Effector CD4-positive, alpha-beta T cell (primary cell): Measurements from ENCODE around the gene CALCOCO1.
A peak's percentile ranks its signal among the peaks of the same experiment; 100 is the strongest.
"Not testable (repeated sequence)": the region's sequence is repeated elsewhere in the genome, so short reads cannot be mapped to it uniquely, and the experiment has no call there.

Source experiments
- DNase-seq: peaks from one replicate; pipeline ENCODE4 v3.0.0-alpha.2; 2020

The CALCOCO1 gene

GRCh38 chr12:53696655-53697331, 30.5 kb downstream of the CALCOCO1 start:
- no peak for DNase-seq

GRCh38 chr12:53696285-53696654, 31.0 kb downstream of the CALCOCO1 start:
- no peak for DNase-seq

- DNase-seq: peak; percentile 20
Measured at GRCh38 chr12:53695152-53696145, 31.8 kb downstream of the CALCOCO1 start.

DNA sequence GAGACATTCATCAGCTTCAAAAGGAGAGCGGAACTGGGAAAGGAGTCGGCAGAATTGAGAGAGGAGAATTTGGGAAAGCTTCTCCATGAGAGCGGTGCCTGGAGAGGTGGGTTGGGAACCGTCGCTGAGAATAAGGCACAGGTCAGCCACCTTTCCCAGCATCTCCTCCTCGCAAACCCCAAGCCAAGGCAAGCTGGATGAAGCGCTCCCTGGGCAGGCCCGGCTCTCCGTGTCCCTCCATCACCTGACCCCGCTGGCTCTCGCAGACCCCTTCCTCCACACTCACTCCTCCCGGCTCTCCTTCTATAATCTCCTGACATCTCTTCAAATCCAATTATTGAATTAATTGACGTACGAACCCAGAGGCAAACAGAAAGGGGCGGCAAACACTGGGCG, 32.5 kb downstream of the CALCOCO1 start:
- no peak for DNase-seq

DNA sequence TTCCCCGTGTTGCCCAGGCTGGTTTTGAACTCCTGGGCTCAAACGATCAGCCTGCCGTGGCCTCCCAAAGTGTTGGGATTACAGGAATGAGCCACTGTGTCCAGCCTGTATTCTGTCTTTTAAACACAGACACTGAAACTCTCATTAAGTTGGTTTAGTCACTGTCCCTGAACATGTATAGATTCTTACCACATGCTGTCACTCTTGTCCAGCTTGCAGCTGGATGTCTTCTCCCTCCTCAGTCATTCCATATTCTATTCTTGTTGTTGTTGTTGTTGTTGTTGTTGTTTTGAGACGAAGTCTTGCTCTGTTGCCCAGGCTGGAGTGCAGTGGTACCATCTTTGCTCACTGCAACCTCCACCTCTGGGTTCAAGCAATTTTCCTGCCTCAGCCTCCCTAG, 39.1 kb downstream of the CALCOCO1 start:
- no peak for DNase-seq

- DNase-seq: no peak
Measured at GRCh38 chr12:53686436-53686835, 40.8 kb downstream of the CALCOCO1 start.

DNA sequence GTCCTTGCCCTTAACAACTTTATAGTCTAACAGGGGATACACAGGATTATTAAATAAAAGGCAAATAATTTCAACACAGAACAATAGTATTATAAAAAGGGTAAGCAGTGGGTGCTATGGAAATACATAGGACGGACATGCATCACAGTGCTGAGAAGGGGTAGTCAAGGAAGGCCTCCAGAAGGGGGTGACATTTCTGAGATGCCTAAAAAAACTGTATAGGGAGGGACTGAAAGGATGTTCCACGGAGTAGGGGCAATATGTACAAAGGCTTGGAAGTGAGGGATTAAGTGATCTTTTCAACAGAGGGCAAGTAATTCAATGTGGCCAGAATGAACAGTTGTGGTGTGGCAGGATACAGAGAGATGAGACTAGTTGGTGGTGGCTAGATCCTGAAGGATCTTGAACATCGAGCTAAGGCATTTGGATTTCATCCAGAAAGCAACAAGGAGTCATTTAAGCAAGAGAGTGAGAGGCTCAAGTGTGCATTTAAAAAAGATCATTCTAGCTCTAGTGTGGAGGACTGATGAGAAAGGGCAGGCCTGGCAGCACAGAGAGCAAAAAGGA, 42.5 kb downstream of the CALCOCO1 start:
- no peak for DNase-seq

- DNase-seq: no peak
Measured at GRCh38 chr12:53683983-53684382, 43.3 kb downstream of the CALCOCO1 start.

GRCh38 chr12:53683494-53683893, 43.8 kb downstream of the CALCOCO1 start:
- no peak for DNase-seq

- not testable (repeated sequence) for DNase-seq
Measured at GRCh38 chr12:53680061-53680460, 47.2 kb downstream of the CALCOCO1 start.

GRCh38 chr12:53677800-53678148, 49.5 kb downstream of the CALCOCO1 start:
- no peak for DNase-seq

- no peak for DNase-seq
Measured at GRCh38 chr12:53677016-53677799, 50.0 kb downstream of the CALCOCO1 start.

DNA sequence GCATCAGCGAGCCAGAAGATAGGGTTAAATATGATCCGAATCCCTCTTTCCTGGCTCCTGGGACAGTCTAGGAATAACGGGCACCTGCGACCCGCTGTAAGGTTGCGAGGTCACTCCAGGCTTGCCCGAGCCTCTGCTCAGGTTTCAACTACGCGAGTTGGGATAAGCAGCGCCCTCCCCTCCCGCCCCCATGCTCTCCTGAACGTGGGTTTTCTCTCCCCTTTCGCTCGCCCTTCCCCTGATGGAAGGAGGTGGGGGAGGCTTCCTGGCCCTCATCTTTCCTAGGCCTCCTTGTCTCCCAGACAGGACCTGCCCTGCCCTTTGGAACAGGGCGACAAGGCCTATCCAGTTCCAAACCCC, 50.6 kb downstream of the CALCOCO1 start:
- no peak for DNase-seq

DNA sequence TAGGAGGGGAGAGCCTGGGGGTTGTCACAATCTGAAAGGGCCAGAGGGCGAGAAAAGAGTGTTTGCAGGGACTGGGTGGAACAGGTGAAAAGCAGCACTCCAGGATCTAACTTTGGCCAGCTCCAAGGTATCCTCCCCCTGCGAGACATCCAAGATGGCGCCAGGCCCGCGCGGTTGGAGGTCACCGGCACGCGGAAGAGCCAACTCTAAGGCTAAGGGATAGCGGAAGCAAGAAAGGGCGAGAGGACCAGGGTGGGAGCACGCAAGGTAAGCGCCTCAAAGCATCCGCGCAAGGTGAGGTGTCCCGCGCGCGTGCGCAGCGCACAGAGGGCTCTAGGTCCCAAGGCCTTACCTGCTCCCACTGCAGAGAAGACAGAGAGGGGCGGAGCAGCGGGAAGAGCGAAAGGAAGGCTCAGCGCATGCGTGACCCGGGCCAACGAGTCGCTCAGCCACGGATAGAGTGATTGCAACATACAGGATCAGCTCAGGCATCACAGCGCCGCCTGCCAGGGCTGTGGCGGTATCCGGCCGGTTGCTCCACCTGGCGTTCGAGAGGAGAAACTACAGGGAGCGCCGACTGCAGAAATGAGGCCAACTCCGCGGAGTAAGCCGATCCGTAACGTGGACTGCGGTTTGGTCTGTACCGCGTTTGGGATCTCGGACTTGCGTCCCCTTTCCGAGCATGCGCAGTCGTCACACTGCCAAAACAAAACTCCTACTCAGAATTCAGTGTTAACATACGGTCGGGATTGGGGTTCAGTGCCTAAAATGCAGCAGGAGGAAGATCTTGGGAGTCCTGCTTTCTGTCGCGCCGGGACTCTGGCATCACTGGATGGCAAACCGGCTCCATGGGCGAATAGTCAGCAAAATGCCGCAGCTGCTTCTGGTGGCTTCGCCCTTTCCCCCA, 51.3 kb downstream of the CALCOCO1 start, which contains the start of gene ATP5MC2:
Gene ATP5MC2 (minus strand): TSS at position 383 of the 907 bp plus-strand sequence. CDS start 3,469 bp downstream, outside the sequence.
- peak; percentile 96 for DNase-seq

DNA sequence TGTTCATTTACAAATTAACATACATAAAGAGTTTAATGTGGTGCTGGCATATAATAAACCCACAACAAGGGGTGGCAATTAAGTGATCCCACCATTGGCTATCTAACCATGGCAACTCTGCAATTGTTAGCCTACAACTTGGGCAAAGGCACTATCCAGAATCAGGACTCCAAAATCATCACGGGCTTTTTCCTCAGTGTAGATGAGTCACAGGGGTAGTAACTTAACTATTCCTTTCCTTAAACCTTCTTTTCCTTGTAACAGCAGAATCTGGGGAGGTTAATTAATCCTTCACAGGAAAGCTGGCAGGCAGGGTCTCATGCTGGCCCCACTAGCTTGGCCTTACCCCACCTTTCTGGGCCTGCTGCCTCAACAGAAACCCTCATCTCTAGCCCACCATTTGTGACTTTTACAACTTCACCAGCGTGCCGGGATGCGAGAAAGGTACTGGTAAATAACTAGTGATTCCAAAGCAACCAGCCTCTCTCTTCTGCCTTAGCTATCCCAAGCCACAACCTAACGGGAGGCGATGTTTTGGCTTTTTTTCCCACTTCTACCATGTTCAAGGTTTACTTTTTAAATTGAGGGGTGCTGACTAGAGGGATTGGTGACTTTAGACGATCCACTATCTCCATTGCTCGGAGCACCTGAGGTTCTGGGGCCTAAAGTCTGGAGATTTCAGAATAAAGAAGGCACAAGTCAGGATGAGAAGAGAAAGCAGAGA, 52.1 kb downstream of the CALCOCO1 start:
- DNase-seq: no peak

DNA sequence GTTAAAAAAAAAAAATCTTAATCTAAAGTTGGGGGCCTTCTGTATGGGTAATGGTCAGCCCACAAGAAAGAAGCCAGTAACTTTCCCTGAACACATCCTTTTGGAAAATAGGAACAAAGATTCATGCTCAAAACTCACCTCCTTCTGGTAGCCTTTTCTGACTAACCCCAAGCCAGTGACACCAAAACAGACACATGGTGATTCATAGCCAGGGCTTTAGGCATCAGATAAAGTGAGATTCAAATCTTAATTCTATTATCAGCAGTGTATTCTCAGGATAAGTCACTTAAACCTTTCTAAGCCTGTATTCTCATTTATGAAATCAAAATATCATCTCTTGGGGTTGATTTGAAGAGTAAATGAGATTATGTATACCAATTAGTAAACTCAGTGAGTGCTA, 56.3 kb downstream of the CALCOCO1 start:
- no peak for DNase-seq

DNA sequence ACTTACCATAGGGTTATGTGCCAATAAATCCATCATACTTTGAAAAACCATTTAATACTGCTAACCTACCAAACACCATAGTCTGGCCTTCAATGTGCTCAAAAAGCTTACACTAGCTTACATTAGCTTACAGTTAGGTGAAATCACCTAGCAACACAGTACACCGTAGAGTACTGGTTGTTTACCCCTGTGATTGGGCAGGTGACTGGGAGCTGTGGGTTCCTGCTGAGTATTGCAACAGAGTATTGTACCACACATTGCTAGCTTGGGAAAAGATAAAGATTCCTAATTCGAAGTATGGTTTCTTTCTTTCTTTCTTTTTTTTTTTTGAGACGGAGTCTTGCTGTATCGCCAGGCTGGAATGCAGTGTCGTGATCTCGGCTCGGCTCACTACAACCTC, 56.9 kb downstream of the CALCOCO1 start:
- DNase-seq: no peak

DNA sequence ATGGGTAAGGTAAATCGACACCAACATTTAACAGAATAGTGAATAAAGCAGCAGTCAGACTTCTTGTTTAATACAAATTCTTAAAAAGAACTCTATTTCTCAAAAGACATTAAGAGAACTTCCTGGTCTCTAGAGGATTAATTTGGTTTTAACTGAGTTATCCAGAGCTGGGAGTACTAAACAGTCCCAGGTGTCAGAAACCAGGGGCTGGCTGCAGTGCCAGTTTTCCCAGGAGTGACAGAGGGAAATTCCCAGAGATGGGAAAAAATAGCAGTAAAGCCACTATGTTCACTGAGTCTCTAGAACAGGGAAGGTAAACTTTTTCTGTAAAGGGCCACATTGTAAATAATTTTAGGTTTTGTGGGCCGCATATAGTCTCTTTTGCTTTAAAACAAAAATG, 60.2 kb downstream of the CALCOCO1 start:
- DNase-seq: no peak

- DNase-seq: no peak
Measured at GRCh38 chr12:53664936-53665335, 62.3 kb downstream of the CALCOCO1 start.

DNA sequence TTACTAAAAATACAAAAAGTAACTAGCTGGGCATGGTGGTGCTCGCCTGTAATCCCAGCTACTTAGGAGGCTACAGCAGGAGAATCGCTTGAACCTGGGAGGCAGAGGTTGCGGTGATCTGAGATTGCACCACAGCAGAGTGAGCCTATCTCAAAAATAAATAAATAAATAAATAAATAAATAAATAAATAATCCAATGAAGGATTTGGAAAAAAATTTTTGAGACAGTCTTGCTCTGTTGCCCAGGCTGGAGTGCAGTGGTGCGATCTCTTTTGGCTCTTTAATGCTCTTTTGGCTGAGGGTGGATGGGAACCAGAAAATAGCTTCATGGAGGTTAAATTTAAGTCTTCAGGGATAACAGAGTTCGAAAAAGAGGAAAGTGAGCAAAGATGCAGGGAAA, 63.1 kb downstream of the CALCOCO1 start:
- no peak for DNase-seq

GRCh38 chr12:53660041-53660440, 67.2 kb downstream of the CALCOCO1 start:
- no peak for DNase-seq
